Spleen (tissue), 11 donors: ENCODE measurements around the gene OR5AN1. TPM values are rescaled to one million over a fixed set of nuclear protein-coding genes. Genes with fewer than 3 reads are reported as not detected.

Source experiments
- DNase-seq: peaks from one replicate; pipeline ENCODE4 v3.0.0-alpha.2; 2020
- H3K27ac ChIP-seq, 8 donors: fragments of 200-600 bp; sonication (generic) in 7 of 8; 1 replicate in 4 of 8; 2 replicates in 4 of 8; pipeline versions ENCODE4 v1.5.0 to v1.8.0; 2016 to 2021; ENCODE audit warnings: inconsistent platforms in 4 of 8, mild to moderate bottlenecking in 4 of 8, moderate library complexity in 1 of 8
- H3K27me3 ChIP-seq, 7 donors: fragments of 200-600 bp; sonication (generic) in 6 of 7; replicated peaks in 1 of 7; 1 replicate in 4 of 7; 2 replicates in 3 of 7; pipeline versions ENCODE4 v1.5.0 to v1.8.0; 2016 to 2021; ENCODE audit warnings: inconsistent platforms in 3 of 7, mild to moderate bottlenecking in 1 of 7
- H3K36me3 ChIP-seq, 6 donors: fragments of 200-600 bp; sonication (generic) in 5 of 6; 1 replicate in 4 of 6; 2 replicates in 2 of 6; pipeline versions ENCODE4 v1.5.0 to v1.8.0; 2016 to 2021; ENCODE audit warnings: inconsistent platforms in 2 of 6
- H3K4me1 ChIP-seq, 6 donors: fragments of 200-600 bp; sonication (generic) in 5 of 6; 1 replicate in 3 of 6; 2 replicates in 3 of 6; pipeline versions ENCODE4 v1.5.0 to v1.8.0; 2016 to 2021; ENCODE audit warnings: inconsistent platforms in 3 of 6
- H3K4me3 ChIP-seq, 8 donors: fragments of 200-600 bp; sonication (generic) in 7 of 8; 1 replicate in 4 of 8; 2 replicates in 4 of 8; pipeline versions ENCODE4 v1.5.0 to v1.8.0; 2016 to 2021; ENCODE audit warnings: inconsistent platforms in 4 of 8, mild to moderate bottlenecking in 4 of 8, moderate library complexity in 2 of 8
- H3K9me3 ChIP-seq, 8 donors: fragments of 200-600 bp; sonication (generic) in 7 of 8; 1 replicate in 4 of 8; 2 replicates in 4 of 8; pipeline versions ENCODE4 v1.5.0 to v1.8.0; 2016 to 2021; ENCODE audit warnings: inconsistent platforms in 4 of 8
- CTCF ChIP-seq, 11 experiments: fragments of 200-600 bp in 7 of 11; fragments of 450-650 bp in 4 of 11; sonication (generic) in 4 of 11; IDR thresholded peaks in 8 of 11; conservative IDR thresholded peaks in 3 of 11; 1 replicate in 7 of 11; 2 replicates in 4 of 11; pipeline versions ENCODE4 v1.4.0 to v1.8.0; 2016 to 2021; ENCODE audit warnings: antibody characterized with exemption in 11 of 11, inconsistent platforms in 4 of 11, mild to moderate bottlenecking in 1 of 11
- POLR2A ChIP-seq, 3 donors: fragments of 450-650 bp; IDR thresholded peaks; one replicate each; pipeline ENCODE4 v1.5.1; 2017; ENCODE audit warnings: antibody characterized with exemption in 3 of 3, mild to moderate bottlenecking in 1 of 3
- POLR2AphosphoS5 ChIP-seq, 3 donors: sonication (generic); formaldehyde crosslinking; IDR thresholded peaks; one replicate each; pipeline ENCODE4 v1.5.1; 2017; ENCODE audit warnings: antibody characterized with exemption in 3 of 3
- WGBS, 5 donors: extraction: QIAGEN DNeasy Blood & Tissue Kit in 3 of 5; methylation state at CpG; one replicate each; pipeline versions ENCODE4 v1.1.5 to v1.1.7; 2013 to 2018; 5-methylcytosine and 5-hydroxymethylcytosine counted together
- intact Hi-C: fragments of 100-400 bp; cut with DNase I; formaldehyde crosslinking; loops from one replicate; pipeline ENCODE4 v1.15.0; 2023; ENCODE audit warnings: low total_unique reads
- polyA plus RNA-seq, 3 donors: library from polyadenylated mRNA; stranded (reverse); fragments of 200-250 nt; gene quantifications; one replicate each; pipeline ENCODE4 v1.2.1, GENCODE V29; 2013
- total RNA-seq, 7 donors: library from RNA; depleted of rRNA in 3 of 7; stranded (reverse); fragments of >200 nt in 3 of 7; fragmentation: NEBNext Ultra II Directional in 4 of 7; extraction: Animal tissue kit (Norgen Biotek cat#: 25700) in 4 of 7; gene quantifications; one replicate each; pipeline versions ENCODE4 v1.1.0 to v1.2.1, GENCODE V29; 2016 to 2021
- donor health status: healthy with polysubstance abuse.
- donor health status: DM: no; HTN: no; CAD: no; lungs with moderate emphysema.
- donor health status: DM: no; HTN: no; CAD: no.
- donor health status: Bipolar disorder and iron deficiency.
- donor health status: healthy.
- donor health status: DM: no; HTN: no; CAD: no.
- donor health status: DM: yes; HTN: yes; CAD: no.

Gene OR5AN1
- total and polyA plus RNA-seq, 10 donors, result under 0.01 to 0.26 (median 0.09) TPM; not detected in 6

GRCh38 chr11:59394186-59394585 lies 35.5 kb downstream of the OR5AN1 start:
- H3K9me3 ChIP-seq, result no peaks in the 10 kb centered on the region
- H3K27me3 ChIP-seq, result no peaks in the 10 kb centered on the region
- no peak overlapping the region for H3K27ac ChIP-seq
- no peak overlapping the region for H3K4me3 ChIP-seq
- intact Hi-C loops, result no loop called here
- H3K36me3 ChIP-seq, result no peaks in the 10 kb centered on the region
- DNase-seq, result no peak
- no peaks in the 10 kb centered on the region for H3K4me1 ChIP-seq
- TF ChIP-seq POLR2AphosphoS5 (IDR thresholded peaks at IDR 0.05) (no peak), CTCF (IDR thresholded peaks at IDR 0.05 in 8 of 11, conservative IDR thresholded peaks at IDR 0.05 in 3 of 11) (no peak), POLR2A (IDR thresholded peaks at IDR 0.05) (no peak)

GRCh38 chr11:59400461-59401261 lies 42.0 kb downstream of the OR5AN1 start:
- no peak overlapping the region for H3K27ac ChIP-seq
- TF ChIP-seq POLR2AphosphoS5 (IDR thresholded peaks at IDR 0.05), result no peak
- no peak for TF ChIP-seq CTCF (IDR thresholded peaks at IDR 0.05 in 8 of 11, conservative IDR thresholded peaks at IDR 0.05 in 3 of 11)
- TF ChIP-seq POLR2A (IDR thresholded peaks at IDR 0.05), result no peak
- H3K27me3 ChIP-seq, result no peaks in the 10 kb centered on the region
- DNase-seq, result no peak
- H3K4me3 ChIP-seq, result no peak overlapping the region
- intact Hi-C loops, result no loop called here
- peaks cover 0 to 30% (median 25%) of the 10 kb centered on the region in 8 donors for H3K9me3 ChIP-seq
- WGBS, 5 donors, result 82 to 90% (median 85%) methylated on average over 3 of the region's 3 CpGs
- H3K36me3 ChIP-seq, result no peaks in the 10 kb centered on the region
- H3K4me1 ChIP-seq, result no peaks in the 10 kb centered on the region

GRCh38 chr11:59401262-59401552 lies 42.5 kb downstream of the OR5AN1 start:
- Histone ChIP-seq H3K36me3 (no peaks in the 10 kb centered on the region), H3K4me3 (no peak overlapping the region), H3K27ac (no peak overlapping the region), H3K9me3 (peaks cover 0 to 35% (median 25%) of the 10 kb centered on the region in 8 donors), H3K4me1 (no peaks in the 10 kb centered on the region), H3K27me3 (no peaks in the 10 kb centered on the region)
- TF ChIP-seq POLR2A (IDR thresholded peaks at IDR 0.05), result no peak
- TF ChIP-seq POLR2AphosphoS5 (IDR thresholded peaks at IDR 0.05), result no peak
- no peak for TF ChIP-seq CTCF (IDR thresholded peaks at IDR 0.05 in 8 of 11, conservative IDR thresholded peaks at IDR 0.05 in 3 of 11)
- intact Hi-C loops, result no loop called here
- DNase-seq, result no peak
- 63 to 70% (median 68%) methylated on average over 2 of the region's 2 CpGs for WGBS, 5 donors

- peaks cover 0 to 46% (median 33%) of the 10 kb centered on the region in 8 donors for H3K9me3 ChIP-seq
- intact Hi-C loops, result no loop called here
- no peak overlapping the region for H3K27ac ChIP-seq
- no peak for DNase-seq
- no peak overlapping the region for H3K4me3 ChIP-seq
- no peaks in the 10 kb centered on the region for H3K36me3 ChIP-seq
- TF ChIP-seq CTCF (IDR thresholded peaks at IDR 0.05 in 8 of 11, conservative IDR thresholded peaks at IDR 0.05 in 3 of 11) (no peak), POLR2AphosphoS5 (IDR thresholded peaks at IDR 0.05) (no peak), POLR2A (IDR thresholded peaks at IDR 0.05) (no peak)
- no peaks in the 10 kb centered on the region for H3K27me3 ChIP-seq
- H3K4me1 ChIP-seq, result no peaks in the 10 kb centered on the region
Observed at GRCh38 chr11:59403546-59403945, 44.9 kb downstream of the OR5AN1 start.
